Left renal cortex interstitium (tissue), 4 donors: ENCODE data around the gene ZKSCAN1. TPM values are rescaled to one million over a fixed set of nuclear protein-coding genes. Genes with fewer than 3 reads are reported as not detected.
A peak's percentile ranks its signal among the peaks of the same experiment; 100 is the strongest.
"Not testable (repeated sequence)": the region's sequence is repeated elsewhere in the genome, so short reads cannot be mapped to it uniquely, and the experiment has no call there.

Source experiments
- DNase-seq, 4 donors: peaks; one replicate each; pipeline ENCODE4 v3.0.0-alpha.2; 2013; ENCODE audit warnings: low read depth in 4 of 4, low spot score in 2 of 4, missing footprints in 1 of 4
- polyA plus RNA-seq, 4 donors: library from polyadenylated mRNA; unstranded; fragments of 120-200 nt; gene quantifications; one replicate each; pipeline ENCODE4 v1.2.1, GENCODE V29; 2013; ENCODE audit not compliant: insufficient read length in 4 of 4

ZKSCAN1 gene
- polyA plus RNA-seq, 4 donors, result 43.3 to 71.5 (median 57.5) TPM

DNA sequence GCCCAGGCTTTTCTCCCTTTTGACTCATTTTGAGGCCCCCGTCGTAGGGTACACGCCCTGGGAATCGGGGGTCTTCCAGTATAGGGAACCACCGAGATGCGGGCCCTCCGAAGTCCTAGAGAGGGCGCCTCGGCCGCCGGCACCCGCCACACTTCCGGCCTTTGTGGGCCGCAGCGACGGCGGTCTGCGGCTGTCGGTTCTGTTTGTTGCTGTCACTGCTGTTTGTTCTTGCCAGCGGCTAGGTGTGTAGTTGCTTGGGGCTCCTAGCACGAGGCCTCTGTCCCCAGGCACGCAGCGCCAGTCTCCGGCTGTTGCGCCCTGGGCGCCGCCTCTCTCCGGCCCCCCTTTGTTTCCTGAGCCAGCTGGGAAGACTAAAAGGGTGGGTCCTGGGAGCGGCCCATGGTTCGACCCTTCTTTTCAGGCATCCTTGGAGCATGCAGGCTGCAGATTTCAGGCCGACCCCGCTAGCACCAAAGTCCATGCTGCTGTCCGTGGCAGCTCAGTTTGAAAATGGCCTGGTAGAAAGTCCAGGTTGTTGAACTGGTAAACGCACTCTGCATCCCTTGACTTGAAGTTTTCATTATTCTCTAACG is 17.8 kb upstream of the ZKSCAN1 start:
- peak in 3 of 4 donors; percentile 25 to 54 (median 31) for DNase-seq

DNA sequence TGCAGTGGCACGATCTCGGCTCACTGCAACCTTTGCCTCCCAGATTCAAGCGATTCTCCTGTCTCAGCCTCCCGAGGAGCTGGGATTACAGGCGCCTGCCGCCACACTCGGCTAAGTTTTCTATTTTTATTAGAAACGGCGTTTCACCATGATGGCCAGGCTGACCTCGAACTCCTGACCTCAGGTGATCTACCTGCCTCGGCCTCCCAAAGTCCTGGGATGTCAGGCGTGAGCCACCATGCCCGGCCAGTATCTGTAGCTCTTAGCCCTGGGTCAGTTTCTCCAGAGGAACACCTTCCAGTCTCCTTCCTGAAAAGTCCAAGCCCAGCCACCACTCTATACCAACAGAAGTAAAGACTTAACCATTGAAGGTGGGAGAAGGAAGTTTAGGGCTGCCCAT is 15.2 kb upstream of the ZKSCAN1 start:
- DNase-seq, result no peak

DNA sequence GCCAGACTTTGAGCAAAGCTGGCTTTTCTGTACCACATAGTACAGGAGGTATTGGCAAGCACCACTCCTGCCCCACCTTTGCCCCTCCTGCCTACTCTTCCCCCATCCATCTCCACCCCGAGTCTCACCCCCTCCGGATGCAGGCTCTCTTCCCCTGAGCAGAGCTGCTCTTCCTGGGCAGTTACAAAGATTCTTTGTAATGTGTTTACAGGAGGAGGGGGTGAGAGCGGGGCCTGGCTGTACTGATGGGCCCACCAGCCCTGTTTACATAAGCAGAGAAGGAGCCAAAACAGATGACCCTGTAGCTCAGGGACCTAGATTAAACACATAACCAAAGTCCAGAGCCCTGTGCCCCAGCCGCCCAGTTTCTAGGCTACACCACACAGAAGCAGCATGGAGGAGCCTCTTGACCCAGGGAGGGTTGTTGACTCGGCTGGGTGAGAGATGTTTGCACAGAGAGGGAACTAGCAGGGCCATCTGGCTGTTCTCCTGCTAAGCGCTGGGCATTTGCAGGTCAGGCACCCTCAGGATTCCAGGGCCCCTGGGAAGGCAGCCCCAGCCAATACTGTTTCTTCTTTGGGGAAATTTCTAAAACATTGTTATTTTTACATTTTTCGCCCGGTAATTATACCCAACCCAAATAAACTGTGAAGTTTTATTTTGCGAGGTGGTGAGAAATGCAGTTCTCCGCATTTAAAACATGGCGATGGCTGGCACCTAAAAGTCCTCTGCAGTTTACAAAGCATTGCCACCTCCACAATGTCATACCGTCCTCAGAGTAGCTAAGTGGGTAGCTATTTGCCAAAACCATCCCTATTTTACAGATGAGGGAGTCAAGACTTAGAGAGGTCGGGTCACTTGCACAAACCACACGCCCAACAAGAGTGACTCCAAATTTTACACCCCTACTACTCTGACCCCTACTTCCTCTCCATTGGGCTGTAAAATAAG is 11.4 kb upstream of the ZKSCAN1 start:
- no peak for DNase-seq

DNA sequence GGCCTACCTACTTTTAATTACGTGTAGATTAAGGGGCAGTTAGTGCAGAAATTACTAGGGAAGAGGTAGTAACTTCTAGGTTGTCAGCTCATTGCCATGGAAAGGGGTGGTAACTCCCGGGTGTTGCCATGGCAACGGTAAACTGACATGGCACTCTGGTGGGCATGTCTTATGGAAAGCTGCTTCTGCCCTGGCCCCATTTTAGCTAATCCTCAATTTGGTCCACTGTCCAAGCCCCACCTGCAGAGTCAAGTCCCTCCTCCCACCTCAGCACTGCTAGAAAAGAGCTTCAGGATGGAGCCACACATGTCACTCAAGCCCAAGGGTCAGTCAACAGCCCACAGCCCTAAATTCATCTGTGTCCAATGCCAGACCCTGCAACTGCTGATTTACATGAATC is 7.5 kb upstream of the ZKSCAN1 start:
- no peak for DNase-seq

DNA sequence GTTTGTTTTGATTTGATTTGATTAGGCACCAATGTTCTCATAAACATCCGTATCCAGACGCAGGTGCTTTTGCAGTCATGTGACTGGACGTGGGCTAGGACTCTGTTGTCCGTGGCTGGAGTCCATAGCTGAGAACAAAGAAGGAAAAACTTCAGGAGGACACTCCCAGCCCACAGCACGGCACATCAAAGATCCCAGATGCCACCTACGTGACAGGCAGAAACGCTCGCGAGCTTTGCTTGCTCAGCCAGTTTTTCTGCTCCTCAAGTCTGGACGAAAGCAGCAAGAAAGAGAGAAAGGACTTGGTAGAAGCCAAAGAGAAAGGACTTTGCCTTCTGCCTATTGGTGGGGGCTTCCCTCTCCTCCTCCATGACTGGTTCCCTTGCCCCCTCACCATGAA is 6.9 kb upstream of the ZKSCAN1 start:
- DNase-seq, result no peak

DNA sequence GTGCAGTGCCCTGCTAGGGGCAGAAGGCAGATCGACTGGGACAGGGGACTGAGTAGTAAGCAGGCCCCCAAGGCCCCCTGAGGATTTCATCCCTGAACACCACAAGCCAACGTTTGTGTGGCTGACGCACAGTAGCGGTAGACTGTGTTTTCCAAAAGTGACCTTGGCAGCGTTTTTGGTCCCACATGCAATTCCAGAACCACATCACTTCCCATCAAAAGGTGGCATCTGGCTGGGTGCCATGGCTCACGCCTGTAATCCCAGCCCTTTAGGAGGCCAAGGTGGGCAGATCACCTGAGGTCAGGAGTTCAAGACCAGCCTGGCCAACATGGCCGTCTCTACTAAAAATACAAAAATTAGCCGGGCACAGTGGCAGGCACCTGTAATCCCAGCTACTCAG is 5.4 kb upstream of the ZKSCAN1 start:
- not testable (repeated sequence) for DNase-seq

DNA sequence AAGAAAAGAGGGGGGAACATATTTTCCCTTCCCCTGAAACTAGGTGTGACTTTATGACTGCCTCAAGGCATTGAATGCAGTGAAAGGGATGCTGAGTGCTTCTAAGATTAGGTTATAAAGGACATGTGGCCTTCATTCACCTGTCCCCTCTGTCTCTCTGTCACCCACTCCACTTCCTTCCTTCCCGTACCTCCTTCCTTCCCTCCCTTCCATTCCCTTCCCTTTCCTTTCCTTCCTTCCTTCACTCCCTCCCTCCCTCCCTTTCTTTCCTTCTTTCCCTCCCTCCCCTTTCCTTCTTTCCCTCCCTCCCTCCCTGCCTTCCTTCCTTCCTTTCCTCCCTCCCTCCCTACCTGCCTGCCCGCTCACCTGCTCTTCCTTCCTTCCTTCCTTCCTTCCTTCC is 4.5 kb upstream of the ZKSCAN1 start:
- DNase-seq, result no peak

DNA sequence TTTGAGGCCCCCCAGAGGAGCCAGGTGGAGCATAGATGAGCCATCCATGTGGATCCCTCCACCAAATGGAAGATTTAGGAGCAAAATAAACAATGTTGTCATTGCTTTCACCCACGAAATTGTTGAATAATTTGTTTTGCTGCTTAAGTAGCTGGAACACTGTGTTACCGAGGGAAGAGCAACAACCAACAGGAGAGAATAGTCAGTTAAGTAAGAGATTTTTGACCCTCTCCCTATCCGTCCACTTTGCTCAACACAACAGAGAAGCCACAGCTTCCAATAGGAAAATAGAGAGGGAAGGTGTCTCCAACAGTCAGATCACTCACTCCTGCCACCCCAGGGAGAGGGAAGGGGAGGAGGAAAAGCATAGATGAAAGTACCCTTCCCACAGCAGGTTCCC is 3.9 kb upstream of the ZKSCAN1 start:
- no peak for DNase-seq

DNA sequence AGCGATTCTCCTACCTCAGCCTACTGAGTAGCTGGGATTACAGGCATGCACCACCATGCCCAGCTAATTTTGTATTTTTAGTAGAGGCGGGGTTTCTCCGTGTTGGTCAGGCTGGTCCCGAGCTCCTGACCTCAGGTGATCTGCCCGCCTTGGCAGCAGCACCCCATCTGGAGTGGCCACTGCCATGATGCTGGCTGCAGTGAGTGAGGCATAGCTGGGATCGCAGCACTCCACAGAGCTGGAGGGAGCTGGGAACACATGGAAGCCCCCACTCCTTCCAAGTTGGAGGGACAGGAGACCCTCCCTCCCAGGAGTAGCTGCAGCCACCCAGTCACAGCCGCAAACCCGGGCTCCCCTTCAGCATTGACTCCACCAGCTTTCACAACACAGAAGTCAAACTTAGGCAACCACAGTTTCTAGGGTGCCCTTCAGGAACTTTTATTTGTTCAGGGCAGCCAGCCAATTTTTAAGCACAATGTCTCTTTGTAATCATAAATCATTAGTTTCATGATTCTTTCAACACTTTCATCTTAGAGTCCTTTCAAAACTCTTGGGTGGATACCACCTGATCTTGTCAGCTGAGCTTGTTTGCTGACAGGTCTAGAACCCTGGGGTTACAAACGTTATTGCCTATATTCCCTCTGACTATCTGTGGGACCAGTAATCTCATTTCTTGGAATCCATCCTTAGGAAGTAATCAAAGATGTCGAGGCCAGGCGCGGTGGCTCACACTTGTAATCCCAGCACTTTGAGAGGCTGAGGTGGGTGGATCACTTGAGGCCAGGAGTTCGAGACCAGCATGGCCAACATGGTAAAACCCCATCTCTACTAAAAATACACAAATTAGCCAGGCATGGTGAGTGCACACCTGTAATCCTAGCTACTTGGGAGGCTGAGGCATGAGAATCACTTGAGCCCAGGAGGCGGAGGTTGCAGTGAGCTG is 2.7 kb upstream of the ZKSCAN1 start:
- not testable (repeated sequence) for DNase-seq

DNA sequence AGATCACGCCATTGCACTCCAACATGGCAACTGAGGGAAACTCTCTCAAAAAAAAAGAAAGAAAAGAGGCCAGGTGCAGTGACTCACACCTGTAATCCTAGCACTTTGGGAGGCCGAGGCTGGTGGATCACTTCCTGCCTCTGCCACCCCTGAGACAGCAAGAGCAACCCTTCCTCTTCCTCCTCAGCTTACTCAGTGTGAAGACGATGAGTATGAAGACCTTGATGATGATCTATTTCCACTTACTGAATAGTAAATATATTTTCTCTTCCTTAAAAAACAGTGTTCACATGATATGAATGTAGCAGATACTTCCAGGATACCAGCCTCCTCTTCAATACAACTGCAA is 2.1 kb upstream of the ZKSCAN1 start:
- DNase-seq, result no peak

DNA sequence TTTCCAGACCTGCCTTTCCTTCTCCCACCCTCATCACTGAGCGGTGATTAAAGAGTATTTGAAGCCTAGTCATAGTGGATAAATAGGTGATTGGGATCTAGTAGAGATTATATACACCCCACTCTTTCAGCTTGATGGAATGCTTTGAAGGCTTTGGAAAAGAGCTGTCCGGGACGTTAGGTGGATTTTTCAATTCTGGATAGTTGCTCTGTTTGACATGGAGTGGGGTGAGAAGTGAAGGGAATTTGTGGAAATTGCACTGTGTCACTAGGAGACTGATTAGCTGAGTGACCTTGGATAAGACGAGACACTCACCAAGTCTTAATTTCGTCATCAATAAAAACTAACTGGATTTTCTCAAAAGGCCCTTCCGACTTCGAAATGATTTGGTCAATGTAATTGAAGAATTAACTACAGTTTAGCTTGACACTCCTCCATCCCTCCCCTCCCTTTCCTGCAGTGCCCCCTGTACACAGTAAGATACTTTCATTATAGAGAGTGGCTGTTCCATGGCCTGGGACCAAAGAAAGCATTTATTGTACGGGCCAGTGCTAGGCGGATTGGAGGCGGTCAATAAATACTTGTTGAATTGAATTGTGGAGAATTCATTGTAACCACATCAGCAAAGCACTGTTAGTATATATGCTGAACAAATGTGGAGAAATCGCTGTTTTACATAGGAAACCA is 962 bp downstream of the ZKSCAN1 start:
- peak in 3 of 4 donors; percentile 3 to 10 (median 9) for DNase-seq

DNA sequence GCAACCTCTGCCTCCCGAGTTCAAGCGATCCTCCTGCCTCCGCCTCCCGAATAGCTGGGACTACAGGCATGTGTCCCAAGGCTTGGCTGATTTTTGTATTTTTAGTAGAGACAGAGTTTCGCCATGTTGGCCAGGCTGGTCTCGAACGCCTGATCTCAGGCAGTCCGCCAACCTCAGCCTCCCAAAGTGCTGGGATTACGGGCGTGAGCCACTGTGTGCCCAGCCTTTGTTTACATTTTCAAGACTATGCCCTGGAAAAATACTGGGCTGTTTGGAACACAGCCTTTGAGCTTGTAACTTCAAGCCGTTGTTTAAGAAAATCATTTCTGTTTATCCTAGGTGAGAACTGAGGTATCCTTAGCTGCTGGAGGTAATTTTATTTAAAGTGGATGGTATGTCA is 1.9 kb downstream of the ZKSCAN1 start:
- DNase-seq, result no peak

DNA sequence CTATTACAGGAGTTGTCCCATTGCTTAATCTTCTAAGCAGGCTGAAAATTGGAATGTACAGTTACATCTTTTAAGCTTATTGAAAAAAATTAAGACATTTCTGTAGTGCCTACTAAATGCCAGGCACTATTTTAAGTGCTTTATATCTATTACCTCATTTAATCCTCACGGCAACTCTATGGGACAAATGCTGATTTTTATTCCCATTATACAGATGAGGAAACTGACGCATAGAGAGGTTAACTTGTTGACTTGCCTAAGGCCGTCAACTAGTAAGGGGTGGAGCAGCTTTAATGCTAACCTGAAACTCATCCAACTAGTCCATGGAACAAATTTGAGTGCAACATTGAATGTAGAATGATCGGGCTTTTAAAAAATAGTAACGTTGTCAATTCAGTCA is 2.5 kb downstream of the ZKSCAN1 start:
- DNase-seq, result no peak

DNA sequence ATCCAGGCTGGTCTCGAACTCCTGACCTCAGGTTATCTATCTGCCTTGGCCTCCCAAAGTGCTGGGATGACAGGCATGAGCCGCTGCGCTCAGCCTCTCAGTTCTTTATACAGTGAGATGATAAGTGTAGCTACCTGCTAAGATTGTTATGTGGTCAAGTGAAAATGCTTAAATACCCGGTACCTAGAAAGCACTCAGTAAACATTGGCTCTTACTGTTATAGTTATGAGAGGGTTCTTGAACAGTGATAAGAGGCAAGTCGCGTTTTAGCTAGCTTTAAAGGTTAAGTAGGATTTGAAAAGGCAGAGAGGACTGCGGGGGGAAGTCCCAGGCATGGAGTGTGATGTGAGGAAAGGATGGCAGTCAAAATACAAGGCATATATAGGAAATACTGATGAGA is 4.5 kb downstream of the ZKSCAN1 start:
- DNase-seq, result no peak

DNA sequence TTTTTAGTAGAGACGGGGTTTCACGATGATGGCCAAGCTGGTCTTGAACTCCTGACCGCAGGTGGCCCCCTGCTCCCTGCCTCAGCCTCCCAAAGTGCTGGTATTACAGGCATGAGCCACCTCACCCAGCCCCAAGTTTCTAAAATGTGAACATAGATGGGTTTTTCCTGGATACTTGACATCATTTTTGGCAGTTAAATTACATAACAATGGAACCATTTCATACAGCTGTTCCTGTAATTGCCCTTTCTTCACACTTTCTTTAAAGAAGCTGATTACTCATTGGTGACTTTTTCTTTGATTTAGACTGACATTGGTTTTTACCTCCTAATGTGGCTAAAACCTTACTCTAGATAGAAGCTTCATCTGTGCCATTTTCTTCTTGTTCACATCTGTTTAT is 5.9 kb downstream of the ZKSCAN1 start:
- no peak for DNase-seq

DNA sequence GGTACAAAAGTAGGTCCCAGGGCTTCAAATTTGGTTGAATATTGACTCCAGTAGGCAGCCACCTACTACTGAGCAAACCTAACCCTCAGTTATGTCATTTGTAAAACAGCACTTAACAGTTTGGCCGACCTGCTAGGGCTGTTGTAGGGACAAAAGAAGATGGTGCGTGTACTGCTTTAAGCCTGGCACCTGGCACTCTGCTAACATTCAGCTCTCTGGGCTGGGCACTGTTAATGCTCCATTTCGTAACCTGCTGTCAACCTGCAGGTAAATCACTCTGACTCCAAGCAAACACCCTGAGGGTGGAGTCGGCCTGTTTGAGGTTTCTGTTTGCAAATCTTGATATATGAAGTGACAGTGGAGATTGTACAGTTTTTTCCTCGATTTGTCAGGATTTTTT is 7.2 kb downstream of the ZKSCAN1 start:
- DNase-seq, result no peak

DNA sequence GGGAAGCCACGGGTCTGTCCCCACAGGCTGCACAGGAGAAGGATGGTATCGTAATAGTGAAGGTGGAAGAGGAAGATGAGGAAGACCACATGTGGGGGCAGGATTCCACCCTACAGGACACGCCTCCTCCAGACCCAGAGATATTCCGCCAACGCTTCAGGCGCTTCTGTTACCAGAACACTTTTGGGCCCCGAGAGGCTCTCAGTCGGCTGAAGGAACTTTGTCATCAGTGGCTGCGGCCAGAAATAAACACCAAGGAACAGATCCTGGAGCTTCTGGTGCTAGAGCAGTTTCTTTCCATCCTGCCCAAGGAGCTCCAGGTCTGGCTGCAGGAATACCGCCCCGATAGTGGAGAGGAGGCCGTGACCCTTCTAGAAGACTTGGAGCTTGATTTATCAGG is 8.1 kb downstream of the ZKSCAN1 start:
- DNase-seq, result no peak

DNA sequence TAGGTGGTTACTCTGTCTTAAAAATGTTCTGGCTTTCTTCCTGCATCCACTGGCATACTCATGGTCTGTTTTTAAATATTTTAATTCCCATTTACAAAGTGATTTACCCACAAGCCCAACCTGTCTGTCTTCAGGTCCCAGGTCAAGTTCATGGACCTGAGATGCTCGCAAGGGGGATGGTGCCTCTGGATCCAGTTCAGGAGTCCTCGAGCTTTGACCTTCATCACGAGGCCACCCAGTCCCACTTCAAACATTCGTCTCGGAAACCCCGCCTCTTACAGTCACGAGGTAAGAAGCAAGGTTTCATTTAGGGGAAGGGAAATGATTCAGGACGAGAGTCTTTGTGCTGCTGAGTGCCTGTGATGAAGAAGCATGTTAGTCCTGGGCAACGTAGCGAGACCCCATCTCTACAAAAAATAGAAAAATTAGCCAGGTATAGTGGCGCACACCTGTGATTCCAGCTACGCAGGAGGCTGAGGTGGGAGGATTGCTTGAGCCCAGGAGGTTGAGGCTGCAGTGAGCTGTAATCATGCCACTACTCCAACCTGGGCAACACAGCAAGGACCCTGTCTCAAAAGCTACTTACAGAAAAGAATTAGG is 8.7 kb downstream of the ZKSCAN1 start:
- no peak for DNase-seq

DNA sequence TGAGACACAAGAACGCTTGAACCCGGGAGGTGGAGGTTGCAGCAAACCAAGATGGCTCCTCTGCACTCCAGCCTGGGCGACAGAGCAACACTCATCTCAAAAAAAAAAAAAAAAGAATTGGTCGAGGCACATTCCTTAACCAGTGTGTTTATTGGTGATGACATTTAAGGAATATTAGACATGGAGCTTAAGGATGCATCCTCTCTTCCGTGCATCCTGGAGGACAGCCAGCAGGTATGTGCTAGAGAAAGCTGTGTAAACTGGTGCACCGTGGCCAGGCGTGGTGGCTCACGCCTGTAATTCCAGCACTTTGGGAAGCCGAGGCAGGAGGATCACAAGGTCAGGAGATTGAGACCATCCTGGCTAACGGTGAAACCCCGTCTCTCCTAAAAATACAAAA is 11.8 kb downstream of the ZKSCAN1 start:
- DNase-seq, result no peak

DNA sequence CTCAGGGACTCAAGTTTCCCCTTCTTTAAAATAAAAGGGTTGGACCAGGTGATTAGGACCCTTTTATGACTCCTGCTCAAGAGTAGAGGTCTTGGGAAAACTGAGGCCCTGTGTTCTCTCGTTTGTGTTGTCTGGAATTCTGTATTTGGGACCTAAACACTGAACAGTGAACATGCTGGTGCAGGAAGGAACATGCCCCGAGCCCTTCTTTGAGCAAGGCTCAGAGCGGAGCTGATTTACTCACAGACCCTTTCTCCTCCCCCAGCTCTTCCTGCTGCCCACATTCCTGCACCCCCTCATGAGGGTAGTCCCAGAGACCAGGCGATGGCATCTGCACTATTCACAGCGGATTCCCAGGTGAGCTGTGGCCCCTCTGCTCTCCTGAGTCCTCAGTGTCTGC is 14.2 kb downstream of the ZKSCAN1 start:
- DNase-seq, result no peak
